HG02938 (cell line): ENCODE data around the gene HYDIN.

Experiments used
- ATAC-seq: cut with Tn5 transposase; IDR thresholded peaks from one replicate; pipeline ENCODE4 v1.9.1; 2021; ENCODE audit warnings: mild to moderate bottlenecking, moderate library complexity; ENCODE audit not compliant: unreplicated experiment

Gene HYDIN

DNA sequence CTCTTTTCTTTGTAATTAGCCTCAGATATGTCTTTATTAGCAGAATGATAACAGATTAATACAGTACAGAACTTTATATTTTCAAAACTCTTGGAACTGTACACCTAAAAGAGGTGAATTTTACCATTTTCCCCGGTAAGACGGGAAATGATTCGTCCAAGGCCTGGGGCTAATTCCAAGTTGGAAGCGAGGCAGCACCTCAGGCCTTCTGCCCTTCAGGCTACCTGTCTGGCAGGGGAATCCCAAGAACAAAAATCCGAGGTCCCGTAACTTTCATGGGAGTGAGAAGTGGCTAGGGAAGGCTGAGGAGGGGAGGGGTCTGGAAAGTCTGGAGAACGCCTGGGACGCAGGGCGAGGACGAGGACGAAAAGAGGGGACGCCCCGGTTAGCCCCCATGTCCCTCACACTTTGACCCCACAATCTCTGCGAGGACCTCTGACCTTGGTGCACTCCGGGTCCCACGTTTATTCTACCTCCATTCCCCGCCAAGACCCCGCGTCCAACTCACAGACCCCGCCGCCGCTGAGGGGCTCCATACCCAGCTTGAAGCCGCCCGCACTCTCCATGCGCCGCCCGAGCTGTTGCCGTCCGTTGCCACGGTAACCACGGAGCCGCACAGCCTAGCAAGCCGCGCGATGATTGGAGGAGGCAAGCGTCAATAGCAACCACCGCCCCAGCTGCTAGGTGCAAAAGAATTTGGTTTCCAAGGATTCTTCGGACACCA is at the start of gene HYDIN:
Gene HYDIN, minus strand, starts transcription at position 601 of the 724 bp plus-strand sequence. CDS start 43,827 bp downstream, outside the sequence.
- ATAC-seq, result no peak

DNA sequence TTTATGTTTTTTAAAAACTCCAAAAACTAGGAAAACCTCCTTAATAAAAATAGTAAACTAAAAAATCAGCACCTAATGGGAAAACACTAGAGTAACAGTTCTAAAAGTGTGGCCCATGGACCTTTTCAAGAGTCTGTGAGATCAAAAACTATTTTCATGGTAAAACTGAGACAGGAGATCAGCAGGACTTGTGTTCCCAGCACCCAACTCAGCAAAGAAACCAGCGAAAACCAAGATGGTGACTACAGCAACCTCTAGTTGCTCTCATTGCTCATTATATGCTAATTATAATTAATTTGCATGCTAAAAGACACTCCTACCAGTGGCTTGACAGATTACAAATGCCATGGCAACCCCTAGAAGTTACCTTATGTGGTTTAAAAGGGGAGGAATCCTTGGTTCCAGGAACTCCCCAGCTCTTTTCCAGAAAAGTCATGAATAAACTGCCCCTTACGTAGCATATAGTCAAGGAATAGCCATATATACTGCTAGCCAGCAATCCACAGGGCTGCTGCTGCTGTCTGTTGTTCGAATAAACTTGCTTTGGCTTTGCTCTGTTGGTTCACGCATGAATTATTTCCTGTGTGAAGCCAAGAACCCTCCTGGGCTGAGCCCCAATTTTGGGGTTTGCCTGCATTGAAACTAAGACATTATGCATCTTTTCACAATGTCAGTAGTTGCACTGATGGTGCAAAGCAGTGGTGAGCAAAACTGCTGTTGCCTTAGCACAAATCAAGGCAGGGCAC is 46.2 kb upstream of the HYDIN start:
- ATAC-seq, result no peak

DNA sequence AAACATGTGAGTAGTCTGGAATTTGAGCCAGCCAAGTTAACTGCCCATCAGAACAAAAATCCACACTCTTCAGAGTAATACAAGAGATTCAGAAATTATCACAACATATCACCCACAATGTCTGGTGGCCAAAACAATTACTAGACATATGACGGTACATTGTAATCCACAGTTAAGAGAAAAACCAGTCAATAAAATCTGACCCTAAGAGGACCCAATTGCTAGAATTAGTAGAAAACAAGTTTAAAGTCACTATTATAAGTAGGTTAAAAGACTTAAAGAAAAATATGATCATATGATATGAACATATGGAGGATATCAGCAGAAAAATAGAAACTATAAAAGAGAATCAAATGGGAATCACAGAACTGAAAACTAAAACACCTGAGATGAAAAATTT is 42.9 kb upstream of the HYDIN start:
- ATAC-seq, result no peak

DNA sequence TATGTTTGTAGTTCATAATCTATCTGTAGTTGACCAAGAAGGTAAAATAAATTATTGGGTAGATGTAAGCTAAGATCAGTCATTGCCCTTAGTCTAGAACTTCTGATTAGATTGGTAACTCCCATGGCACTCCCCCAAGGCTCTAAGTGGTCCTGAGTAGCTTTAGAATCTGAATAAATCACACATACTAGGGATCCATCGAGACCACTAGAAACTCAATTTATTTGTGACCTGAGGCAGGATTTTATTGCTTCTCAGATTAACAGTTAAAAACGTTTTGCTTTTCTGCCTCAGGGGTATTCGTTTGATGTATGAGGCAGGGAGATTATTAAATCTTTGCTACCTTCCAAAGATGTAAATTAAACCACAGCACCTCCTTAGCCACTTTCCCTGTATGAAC is 33.8 kb upstream of the HYDIN start:
- ATAC-seq, result no peak

DNA sequence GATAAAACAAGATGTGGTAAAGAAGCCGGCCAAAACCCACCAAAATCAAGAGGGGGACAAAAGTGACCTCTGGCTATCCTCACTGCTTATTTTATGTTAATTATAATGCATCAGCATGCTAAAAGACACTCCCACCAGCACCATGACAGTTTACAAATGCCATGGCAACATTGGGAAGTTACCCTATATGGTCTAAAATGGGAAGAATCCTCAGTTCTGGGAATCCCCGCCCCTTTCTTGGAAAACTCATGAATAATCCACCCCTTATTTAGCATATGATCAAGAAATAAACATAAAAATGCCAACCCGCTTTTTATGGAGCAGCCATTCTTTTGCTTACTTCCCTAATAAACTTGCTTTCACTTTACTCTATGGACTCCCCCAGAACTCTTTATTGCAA is 33.1 kb upstream of the HYDIN start:
- no peak for ATAC-seq

GRCh38 chr16:71262391-71262790 is 31.9 kb upstream of the HYDIN start:
- ATAC-seq, result no peak

DNA sequence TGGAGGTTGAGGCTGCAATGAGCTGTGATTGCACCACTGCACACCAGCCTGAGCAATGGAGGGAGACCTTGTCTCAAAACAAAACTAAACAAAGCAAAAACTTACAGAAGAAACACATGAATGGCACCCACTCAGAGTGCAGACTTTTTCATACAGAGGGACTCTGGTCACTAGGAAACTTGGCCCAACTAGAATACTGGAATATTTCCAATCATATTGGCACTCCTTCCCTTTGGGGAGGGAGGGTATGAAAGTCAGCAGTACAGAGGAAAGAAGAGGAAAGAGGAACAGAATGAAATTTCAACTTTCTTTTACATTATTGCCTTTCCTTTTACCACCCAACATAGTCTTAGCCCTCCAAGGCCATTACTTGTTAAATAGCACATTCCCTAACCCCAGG is 30.5 kb upstream of the HYDIN start:
- no peak for ATAC-seq

- no peak for ATAC-seq
These were observed 28.6 kb upstream of the HYDIN start for GRCh38 chr16:71259086-71259485.

DNA sequence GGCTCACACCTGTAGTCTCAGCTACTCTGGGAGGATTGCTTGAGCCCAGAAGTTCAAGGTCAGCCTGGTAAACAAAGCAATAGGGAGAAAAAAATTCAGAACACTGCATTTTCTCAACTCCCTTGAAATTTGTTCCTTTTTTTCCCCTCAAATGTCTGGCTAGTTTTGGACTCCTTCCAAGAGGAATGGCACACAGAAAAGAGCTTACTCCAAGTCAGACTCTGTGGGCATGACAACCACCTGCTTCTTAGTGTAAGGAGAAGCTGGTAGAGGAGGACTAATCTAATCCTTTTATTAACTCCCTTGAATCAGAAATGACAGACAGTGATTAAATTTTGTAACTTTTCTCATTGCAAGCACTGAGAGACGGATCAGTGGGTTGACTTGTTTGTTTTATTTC is 27.9 kb upstream of the HYDIN start:
- no peak for ATAC-seq

GRCh38 chr16:71257768-71258167 is 27.2 kb upstream of the HYDIN start:
- no peak for ATAC-seq

- ATAC-seq, result no peak
These were observed 25.2 kb upstream of the HYDIN start for GRCh38 chr16:71255721-71256120.

- no peak for ATAC-seq
These were observed 24.5 kb upstream of the HYDIN start for GRCh38 chr16:71254832-71255525.

GRCh38 chr16:71250461-71251235 is 20.1 kb upstream of the HYDIN start:
- ATAC-seq, result no peak

GRCh38 chr16:71249399-71249798 is 18.9 kb upstream of the HYDIN start:
- ATAC-seq, result no peak

- ATAC-seq, result no peak
These were observed 17.0 kb upstream of the HYDIN start for GRCh38 chr16:71247478-71247877.

DNA sequence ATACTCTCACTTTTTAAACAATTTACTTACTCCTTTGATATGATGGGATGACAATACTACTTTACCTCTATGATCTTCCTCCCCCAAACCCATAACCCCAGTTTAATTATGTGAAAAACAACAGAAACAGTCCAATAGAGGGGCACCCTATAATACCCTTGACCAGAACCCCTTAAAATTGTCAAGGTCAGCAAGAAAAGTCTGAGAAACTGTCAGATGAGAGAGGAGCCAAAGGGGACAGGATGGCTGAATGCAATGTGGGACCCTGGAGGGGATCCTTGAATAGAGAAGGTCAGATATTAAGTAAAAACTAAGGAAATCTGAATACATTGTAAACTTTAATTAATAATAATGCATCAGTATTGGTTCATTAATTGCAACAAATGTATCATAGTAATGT is 15.8 kb upstream of the HYDIN start:
- ATAC-seq, result no peak

DNA sequence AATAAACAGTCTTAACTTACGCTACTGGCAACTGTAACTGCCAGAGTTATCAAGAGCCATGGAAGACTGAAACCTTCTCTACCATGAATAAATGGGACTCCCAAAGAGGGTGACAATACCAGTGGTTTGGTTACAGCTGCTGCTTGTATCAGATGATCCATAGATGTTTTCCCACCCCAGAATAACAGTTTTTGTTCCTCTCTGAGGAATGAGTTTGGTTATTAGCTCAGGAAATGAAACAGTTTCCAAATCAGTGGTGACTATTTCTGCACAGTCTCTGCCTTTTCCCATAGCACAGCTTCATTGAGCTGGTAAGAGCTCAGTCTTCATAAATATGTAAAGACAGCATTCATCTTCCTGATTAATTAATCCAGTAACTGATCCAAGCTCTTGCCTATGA is 14.0 kb upstream of the HYDIN start:
- no peak for ATAC-seq

DNA sequence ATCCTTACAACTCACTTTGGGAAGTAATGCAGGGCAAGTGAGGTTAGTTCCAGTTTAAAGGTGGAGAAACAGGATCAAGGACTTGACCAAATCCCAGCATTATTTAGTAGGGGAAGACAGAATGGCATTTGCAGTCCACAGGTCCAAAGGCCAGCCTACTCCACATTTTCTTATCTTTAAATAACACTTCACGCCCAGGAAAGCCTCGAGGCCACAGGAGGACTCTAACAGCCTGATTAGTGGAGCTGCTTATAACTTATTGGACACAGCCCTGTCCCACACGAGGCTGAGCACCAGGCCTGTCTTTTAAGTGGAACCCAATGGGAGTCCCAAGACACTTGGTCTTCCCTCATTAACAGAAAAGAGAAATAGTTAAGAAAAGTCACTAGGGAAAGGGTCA is 12.1 kb upstream of the HYDIN start:
- ATAC-seq, result no peak

DNA sequence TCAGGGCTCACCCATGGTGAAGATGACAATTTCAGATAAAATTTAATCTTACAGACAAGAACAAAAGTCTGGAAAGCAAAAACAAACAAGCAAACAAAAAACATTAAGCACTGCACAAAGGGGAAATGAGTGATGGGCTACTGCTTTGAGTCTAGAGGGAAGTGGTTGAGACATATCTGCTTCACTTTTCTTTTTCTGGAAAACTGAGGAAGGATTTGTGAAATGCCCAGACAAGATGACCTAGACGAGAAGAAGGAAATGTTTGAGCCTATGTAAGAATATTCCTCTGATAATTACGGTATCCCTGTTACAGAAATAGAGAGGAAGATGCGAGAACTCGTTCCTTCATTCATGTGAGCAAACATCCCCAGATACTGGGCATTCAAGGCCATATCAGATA is 11.5 kb upstream of the HYDIN start:
- no peak for ATAC-seq

DNA sequence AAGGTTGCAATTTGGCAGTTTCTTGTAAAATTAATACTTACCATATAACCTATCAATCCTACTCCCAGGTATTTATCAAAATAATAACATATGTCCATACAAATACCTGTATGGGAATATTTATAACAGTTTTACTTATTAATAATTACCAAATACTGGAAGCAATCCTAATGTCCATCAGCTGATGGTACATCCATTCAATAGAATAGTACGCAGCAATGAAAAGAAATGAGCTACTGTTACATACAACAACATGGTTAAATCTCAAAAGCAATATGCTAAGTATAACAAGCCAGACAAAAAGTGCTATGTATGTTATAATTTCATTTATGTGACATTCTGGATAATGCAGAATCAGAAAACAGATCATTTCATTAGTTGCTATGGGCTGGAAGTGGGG is 1.2 kb downstream of the HYDIN start:
- ATAC-seq, result no peak
